GM10847 (cell line): ENCODE data around the gene COA6.
A peak's percentile ranks its signal among the peaks of the same experiment; 100 is the strongest.

Experiments used
- POLR2A ChIP-seq: IDR thresholded peaks from 2 replicates; pipeline ENCODE4 v1.6.1; 2011; ENCODE audit not compliant: insufficient read length; ENCODE audit errors: extremely low read depth

COA6 gene

GRCh38 chr1:234373064-234373958, at the start of gene COA6:
Gene COA6, plus strand, starts transcription at chr1:234373456. Its CDS starts 11 bp downstream, at chr1:234373467.
- peak; percentile 90 for TF ChIP-seq POLR2A

GRCh38 chr1:234324821-234325220, 48.4 kb upstream of the COA6 start:
- no peak for TF ChIP-seq POLR2A

GRCh38 chr1:234325878-234326496, 47.3 kb upstream of the COA6 start:
- TF ChIP-seq POLR2A = no peak

GRCh38 chr1:234326497-234327366, 46.5 kb upstream of the COA6 start:
- no peak for TF ChIP-seq POLR2A

- TF ChIP-seq POLR2A = no peak
These were observed 45.6 kb upstream of the COA6 start for GRCh38 chr1:234327577-234328164.

- TF ChIP-seq POLR2A = no peak
These were observed 42.4 kb upstream of the COA6 start for GRCh38 chr1:234330843-234331215.

GRCh38 chr1:234331507-234331906, 41.7 kb upstream of the COA6 start:
- TF ChIP-seq POLR2A = no peak

GRCh38 chr1:234336359-234336758, 36.9 kb upstream of the COA6 start:
- TF ChIP-seq POLR2A = no peak

- TF ChIP-seq POLR2A = no peak
These were observed 36.0 kb upstream of the COA6 start for GRCh38 chr1:234337233-234337632.

GRCh38 chr1:234340528-234340927, 32.7 kb upstream of the COA6 start:
- no peak for TF ChIP-seq POLR2A

GRCh38 chr1:234342774-234343173, 30.5 kb upstream of the COA6 start:
- TF ChIP-seq POLR2A = no peak

- TF ChIP-seq POLR2A = no peak
These were observed 28.0 kb upstream of the COA6 start for GRCh38 chr1:234345237-234345636.

GRCh38 chr1:234348964-234349363, 24.3 kb upstream of the COA6 start:
- TF ChIP-seq POLR2A = no peak

- no peak for TF ChIP-seq POLR2A
These were observed 17.3 kb upstream of the COA6 start for GRCh38 chr1:234355782-234356510.
